ENCODE results near the gene TMEM174.
"Not testable (repeated sequence)": the region's sequence is repeated elsewhere in the genome, so short reads cannot be mapped to it uniquely, and the experiment has no call there.

TMEM174 gene

GRCh38 chr5:73204733-73205132 is 31.7 kb downstream of the TMEM174 start:
- Histone ChIP-seq H3K9ac (ENCODE audit: insufficient read length, low read depth) (no peak overlapping the region), H3K4me1 (ENCODE audit: insufficient read depth, insufficient read length) (no peaks in the 10 kb centered on the region), H3K36me3 (ENCODE audit: insufficient read depth, insufficient read length, low read length) (no peaks in the 10 kb centered on the region), H3K4me3 (ENCODE audit: insufficient read length, low read depth) (no peak overlapping the region), H3K9me3 (ENCODE audit: insufficient read depth, low read length) (no peaks in the 10 kb centered on the region), H3K27me3 (ENCODE audit: insufficient read depth, insufficient read length) (no peaks in the 10 kb centered on the region)
- DNase-seq (ENCODE audit: low read depth, low spot score), result no peak
- no peak for TF ChIP-seq SUZ12 (IDR thresholded peaks at IDR 0.05; ENCODE audit: extremely low read depth, insufficient read depth, insufficient read length)
- no peak for TF ChIP-seq ZNF274 (IDR thresholded peaks at IDR 0.05; ENCODE audit: low read depth, low read length)
- no peak for TF ChIP-seq YY1 (IDR thresholded peaks at IDR 0.05; ENCODE audit: insufficient read depth, insufficient read length)

GRCh38 chr5:73205305-73205704 is 32.3 kb downstream of the TMEM174 start:
- H3K9ac ChIP-seq (ENCODE audit: insufficient read length, low read depth), result no peak overlapping the region
- no peaks in the 10 kb centered on the region for H3K4me1 ChIP-seq (ENCODE audit: insufficient read depth, insufficient read length)
- TF ChIP-seq ZNF274 (IDR thresholded peaks at IDR 0.05; ENCODE audit: low read depth, low read length) (no peak), SUZ12 (IDR thresholded peaks at IDR 0.05; ENCODE audit: extremely low read depth, insufficient read depth, insufficient read length) (no peak), YY1 (IDR thresholded peaks at IDR 0.05; ENCODE audit: insufficient read depth, insufficient read length) (no peak)
- no peak for DNase-seq (ENCODE audit: low read depth, low spot score)
- no peaks in the 10 kb centered on the region for H3K27me3 ChIP-seq (ENCODE audit: insufficient read depth, insufficient read length)
- no peaks in the 10 kb centered on the region for H3K9me3 ChIP-seq (ENCODE audit: insufficient read depth, low read length)
- no peak overlapping the region for H3K4me3 ChIP-seq (ENCODE audit: insufficient read length, low read depth)
- H3K36me3 ChIP-seq (ENCODE audit: insufficient read depth, insufficient read length, low read length), result no peaks in the 10 kb centered on the region

- not testable (repeated sequence) for H3K27me3 ChIP-seq (ENCODE audit: insufficient read depth, insufficient read length); DNase-seq (ENCODE audit: low read depth, low spot score)
Observed at GRCh38 chr5:73207239-73207638, 34.2 kb downstream of the TMEM174 start.

GRCh38 chr5:73209075-73209474 is 36.1 kb downstream of the TMEM174 start:
- not testable (repeated sequence) for H3K9ac ChIP-seq (ENCODE audit: insufficient read length, low read depth)

More at GRCh38 chr5:73207239-73207638, 34.2 kb downstream of the TMEM174 start:
- H3K4me3 ChIP-seq (ENCODE audit: insufficient read length, low read depth); H3K9me3 ChIP-seq (ENCODE audit: insufficient read depth, low read length); H3K4me1 ChIP-seq (ENCODE audit: insufficient read depth, insufficient read length); H3K36me3 ChIP-seq (ENCODE audit: insufficient read depth, insufficient read length, low read length); H3K9ac ChIP-seq (ENCODE audit: insufficient read length, low read depth): not testable (repeated sequence)

GRCh38 chr5:73212693-73213092 is 39.7 kb downstream of the TMEM174 start:
- H3K9ac ChIP-seq (ENCODE audit: insufficient read length, low read depth); H3K4me1 ChIP-seq (ENCODE audit: insufficient read depth, insufficient read length); H3K36me3 ChIP-seq (ENCODE audit: insufficient read depth, insufficient read length, low read length); H3K4me3 ChIP-seq (ENCODE audit: insufficient read length, low read depth); H3K9me3 ChIP-seq (ENCODE audit: insufficient read depth, low read length); DNase-seq (ENCODE audit: low read depth, low spot score): not testable (repeated sequence)
- peaks cover 22% of the 10 kb centered on the region for H3K27me3 ChIP-seq (ENCODE audit: insufficient read depth, insufficient read length)

More at GRCh38 chr5:73209075-73209474, 36.1 kb downstream of the TMEM174 start:
- H3K4me3 ChIP-seq (ENCODE audit: insufficient read length, low read depth); H3K4me1 ChIP-seq (ENCODE audit: insufficient read depth, insufficient read length); H3K9me3 ChIP-seq (ENCODE audit: insufficient read depth, low read length); H3K27me3 ChIP-seq (ENCODE audit: insufficient read depth, insufficient read length); H3K36me3 ChIP-seq (ENCODE audit: insufficient read depth, insufficient read length, low read length); DNase-seq (ENCODE audit: low read depth, low spot score): not testable (repeated sequence)

- TF ChIP-seq YY1 (IDR thresholded peaks at IDR 0.05; ENCODE audit: insufficient read depth, insufficient read length) (no peak), ZNF274 (IDR thresholded peaks at IDR 0.05; ENCODE audit: low read depth, low read length) (no peak), SUZ12 (IDR thresholded peaks at IDR 0.05; ENCODE audit: extremely low read depth, insufficient read depth, insufficient read length) (no peak)
- Histone ChIP-seq H3K9me3 (ENCODE audit: insufficient read depth, low read length) (no peaks in the 10 kb centered on the region; the same call in 1 of the 2 replicates), H3K9ac (ENCODE audit: insufficient read length, low read depth) (no peak overlapping the region), H3K4me1 (ENCODE audit: insufficient read depth, insufficient read length) (peaks cover 5% of the 10 kb centered on the region), H3K27me3 (ENCODE audit: insufficient read depth, insufficient read length) (peaks cover 25% of the 10 kb centered on the region), H3K4me3 (ENCODE audit: insufficient read length, low read depth) (no peak overlapping the region), H3K36me3 (ENCODE audit: insufficient read depth, insufficient read length, low read length) (no peaks in the 10 kb centered on the region)
- no peak for DNase-seq (ENCODE audit: low read depth, low spot score)
Observed at GRCh38 chr5:73213566-73213998, 40.6 kb downstream of the TMEM174 start.

GRCh38 chr5:73214306-73214705 is 41.3 kb downstream of the TMEM174 start:
- H3K9me3 ChIP-seq (ENCODE audit: insufficient read depth, low read length), result no peaks in the 10 kb centered on the region; the same call in 1 of the 2 replicates
- peaks cover 5% of the 10 kb centered on the region for H3K4me1 ChIP-seq (ENCODE audit: insufficient read depth, insufficient read length)
- TF ChIP-seq SUZ12 (IDR thresholded peaks at IDR 0.05; ENCODE audit: extremely low read depth, insufficient read depth, insufficient read length), result no peak
- no peak for TF ChIP-seq ZNF274 (IDR thresholded peaks at IDR 0.05; ENCODE audit: low read depth, low read length)
- TF ChIP-seq YY1 (IDR thresholded peaks at IDR 0.05; ENCODE audit: insufficient read depth, insufficient read length), result no peak
- no peak for DNase-seq (ENCODE audit: low read depth, low spot score)
- H3K9ac ChIP-seq (ENCODE audit: insufficient read length, low read depth), result no peak overlapping the region
- no peak overlapping the region for H3K4me3 ChIP-seq (ENCODE audit: insufficient read length, low read depth)
- H3K27me3 ChIP-seq (ENCODE audit: insufficient read depth, insufficient read length), result peaks cover 25% of the 10 kb centered on the region
- no peaks in the 10 kb centered on the region for H3K36me3 ChIP-seq (ENCODE audit: insufficient read depth, insufficient read length, low read length)

GRCh38 chr5:73214996-73215395 is 42.0 kb downstream of the TMEM174 start:
- no peak overlapping the region for H3K4me3 ChIP-seq (ENCODE audit: insufficient read length, low read depth)
- no peaks in the 10 kb centered on the region for H3K36me3 ChIP-seq (ENCODE audit: insufficient read depth, insufficient read length, low read length)
- peaks cover 25% of the 10 kb centered on the region for H3K27me3 ChIP-seq (ENCODE audit: insufficient read depth, insufficient read length)
- DNase-seq (ENCODE audit: low read depth, low spot score), result no peak
- TF ChIP-seq YY1 (IDR thresholded peaks at IDR 0.05; ENCODE audit: insufficient read depth, insufficient read length) (no peak), SUZ12 (IDR thresholded peaks at IDR 0.05; ENCODE audit: extremely low read depth, insufficient read depth, insufficient read length) (no peak), ZNF274 (IDR thresholded peaks at IDR 0.05; ENCODE audit: low read depth, low read length) (no peak)
- H3K4me1 ChIP-seq (ENCODE audit: insufficient read depth, insufficient read length), result peaks cover 5% of the 10 kb centered on the region
- H3K9ac ChIP-seq (ENCODE audit: insufficient read length, low read depth), result no peak overlapping the region
- H3K9me3 ChIP-seq (ENCODE audit: insufficient read depth, low read length), result no peaks in the 10 kb centered on the region; the same call in 1 of the 2 replicates
